H1 (cell line): ENCODE results near the gene REC8. TPM values are rescaled to one million over a fixed set of nuclear protein-coding genes. Genes with fewer than 3 reads are reported as not detected.

Experiments used
- ATF2 ChIP-seq: IDR thresholded peaks from 2 replicates; pipeline ENCODE4 v1.6.1; 2012; ENCODE audit warnings: low read length, inconsistent platforms
- CHD2 ChIP-seq: IDR thresholded peaks from 2 replicates; pipeline ENCODE4 v1.6.1; 2012; ENCODE audit warnings: low read length, improper control_type of control experiment
- JUN ChIP-seq: IDR thresholded peaks from 2 replicates; pipeline ENCODE4 v1.6.1; 2011; ENCODE audit warnings: low read depth, mild to moderate bottlenecking, improper control_type of control experiment, low read length
- MAFK ChIP-seq: IDR thresholded peaks from 2 replicates; pipeline ENCODE4 v1.6.1; 2012; ENCODE audit warnings: low read depth, mild to moderate bottlenecking, improper control_type of control experiment, low read length
- MAX ChIP-seq: IDR thresholded peaks from 2 replicates; pipeline ENCODE4 v1.6.1; 2012; ENCODE audit warnings: inconsistent platforms
- SRF ChIP-seq: IDR thresholded peaks from 2 replicates; pipeline ENCODE4 v1.6.1; 2011; ENCODE audit warnings: mild to moderate bottlenecking, low read depth, low read length, moderate library complexity
- YY1 ChIP-seq: IDR thresholded peaks from 2 replicates; pipeline ENCODE4 v1.6.1; 2011; ENCODE audit warnings: low read depth, mild to moderate bottlenecking, low read length
- polyA plus RNA-seq, 7 experiments: library from polyadenylated mRNA; depleted of rRNA in 3 of 7; stranded (reverse) in 5 of 7; unstranded in 2 of 7; fragments of >200 nt in 5 of 7; fragments of 200-250 nt in 2 of 7; gene quantifications; 1 replicate in 5 of 7; 2 replicates in 1 of 7; 4 replicates in 1 of 7; pipeline versions ENCODE4 v1.2.1 to v1.2.3, GENCODE V29; 2011 to 2013; ENCODE audit warnings: missing spikeins in 2 of 7, mixed read lengths in 2 of 7
- total RNA-seq: library from RNA; stranded (reverse); fragmentation: NEBNext Ultra II Directional; extraction: Animal tissue kit (Norgen Biotek cat#: 25700); gene quantifications from 2 replicates; pipeline ENCODE4 v1.2.1, GENCODE V29; 2021

REC8 gene
- total and polyA plus RNA-seq, 2 of the 8 experiments (the other 6 are each of a cell fraction or from before 2014, with no cell fraction given), result 9.8 to 28.5 TPM

- TF ChIP-seq CHD2 (no peak), MAX (no peak), YY1 (no peak), ATF2 (no peak), SRF (no peak), JUN (no peak), MAFK (no peak)
- TF ChIP-seq, all 59 proteins: peak for 0
These were observed 48.2 kb upstream of the REC8 start (continued) for GRCh38 chr14:24123424-24124417.
